ENCODE results near the gene NMRAL1.

NMRAL1 gene

DNA sequence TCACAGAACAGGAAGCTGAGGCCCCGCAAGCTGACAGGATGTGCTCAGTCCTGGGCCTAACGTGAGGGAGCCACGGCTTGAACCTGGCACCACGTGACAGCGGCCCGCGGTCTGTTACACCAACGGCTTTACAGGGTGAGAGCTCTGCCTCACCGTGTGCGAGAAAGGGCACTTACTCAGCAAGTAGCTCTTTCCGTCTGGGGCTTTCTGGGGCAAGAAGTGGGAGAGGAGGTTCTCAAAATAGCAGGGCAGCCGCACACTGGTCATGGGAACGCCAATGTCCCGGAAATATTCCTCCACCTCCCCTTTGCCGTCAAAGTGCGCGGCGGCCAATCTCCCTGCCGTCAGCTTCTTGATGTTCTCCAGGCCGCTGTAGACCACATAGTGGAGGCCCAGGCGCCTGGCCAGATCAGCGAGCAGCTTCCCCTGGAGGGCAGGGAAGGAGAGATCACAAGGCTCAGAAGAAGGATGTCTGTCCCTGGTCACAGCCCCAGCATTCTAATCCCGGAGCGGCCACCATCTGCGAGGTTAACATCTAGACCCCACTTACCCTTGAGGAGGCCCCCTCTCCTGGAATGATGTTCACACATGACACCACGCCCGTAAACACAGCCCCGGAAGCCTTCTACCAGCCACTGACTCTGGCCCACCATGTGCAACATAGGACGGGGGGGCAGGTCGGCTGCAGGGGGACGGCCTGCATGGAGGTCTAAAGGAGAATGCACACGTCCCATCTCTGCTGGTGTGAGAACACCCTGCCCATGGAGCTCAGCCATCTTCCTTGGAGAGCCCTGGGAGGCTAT, 8.2 kb downstream of the NMRAL1 start:
- no peak for DNase-seq (ENCODE audit: low spot score)

DNA sequence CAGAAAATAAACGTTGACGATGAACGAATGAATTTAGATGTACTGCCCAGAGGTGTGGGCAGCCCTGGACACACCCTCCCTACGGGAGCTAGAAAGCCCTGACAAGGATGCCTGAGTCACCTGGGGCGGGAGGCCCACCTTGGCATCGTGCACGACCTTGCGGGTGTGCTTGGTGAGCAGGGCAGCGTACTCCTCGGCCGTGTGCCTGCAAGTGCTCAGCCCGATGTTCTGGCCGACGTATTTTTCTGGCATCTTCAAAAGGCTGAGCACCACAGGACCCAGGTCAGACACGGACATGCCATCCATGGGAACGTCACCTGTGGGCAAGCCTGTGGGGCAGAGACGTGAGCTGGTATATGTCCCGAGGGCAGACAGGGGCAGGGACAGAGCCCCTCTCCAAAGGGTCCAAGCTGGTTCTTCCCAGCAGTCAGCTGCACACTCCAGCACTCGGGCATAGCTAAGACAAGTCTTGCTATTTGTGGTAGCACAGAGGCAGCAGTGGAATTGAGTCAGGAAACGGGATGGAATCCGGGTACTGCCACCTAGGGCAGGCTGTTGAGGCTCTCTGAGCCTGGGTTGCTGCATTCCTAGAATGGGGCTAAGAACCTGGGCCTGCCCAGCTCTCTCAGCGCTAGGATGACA, 10.8 kb downstream of the NMRAL1 start:
- DNase-seq (ENCODE audit: low spot score) = no peak

DNA sequence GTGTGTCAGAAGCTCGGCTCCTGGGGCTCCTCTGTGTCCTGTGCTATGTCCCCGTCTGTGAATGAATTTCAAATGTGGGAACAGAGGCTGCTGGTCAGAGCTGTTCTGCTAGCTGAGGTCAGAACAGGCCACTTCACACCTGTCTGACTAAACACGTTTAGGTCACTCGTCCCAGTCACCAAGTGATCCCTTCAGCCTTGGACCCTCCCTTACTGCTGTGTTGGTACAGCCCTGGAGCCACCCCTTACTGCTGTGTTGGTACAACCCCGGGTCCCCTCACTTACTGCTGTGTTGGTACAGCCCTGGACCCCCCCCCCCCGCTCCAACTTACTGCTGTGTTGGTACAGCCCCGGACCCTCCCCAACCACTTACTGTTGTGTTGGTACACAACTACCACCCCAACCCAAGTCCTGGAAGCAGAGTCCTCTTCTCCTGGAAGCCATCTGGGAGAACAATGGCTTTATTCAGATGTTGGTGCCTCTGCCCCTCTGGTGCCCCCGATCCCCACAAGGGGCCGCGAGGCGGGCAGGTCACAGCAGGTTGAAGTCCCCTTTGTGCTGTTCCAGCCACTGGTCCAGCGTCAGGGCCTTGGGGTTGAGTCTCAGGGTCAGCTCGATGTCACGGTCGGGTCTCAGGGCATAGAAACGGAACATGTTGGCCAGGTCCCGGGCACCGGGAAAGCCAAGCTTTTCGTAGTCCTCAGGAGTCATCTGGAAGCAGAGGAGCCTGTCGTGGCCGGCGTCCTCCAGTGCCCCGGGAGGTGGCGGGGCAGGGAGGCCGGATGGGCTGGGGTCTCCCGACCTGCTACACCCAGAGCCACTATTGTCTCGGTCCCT, 13.0 kb downstream of the NMRAL1 start:
- peak; percentile 43 for DNase-seq (ENCODE audit: low spot score)

DNA sequence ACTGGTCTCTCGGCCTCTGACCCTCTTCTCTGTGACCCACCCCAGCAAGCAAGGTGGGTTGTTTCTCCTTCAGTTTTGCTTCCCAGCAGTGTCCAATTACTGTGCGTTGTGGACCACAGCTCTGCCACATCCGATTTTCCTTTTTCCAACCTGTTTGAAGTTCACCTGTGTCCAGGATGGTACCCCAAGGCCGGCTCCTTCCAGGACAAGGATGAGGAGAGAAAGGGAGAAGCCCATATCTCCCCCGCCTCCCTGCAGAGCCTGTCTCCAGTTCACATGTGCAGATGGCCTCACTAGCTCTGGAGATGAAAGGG, 13.5 kb downstream of the NMRAL1 start:
- no peak for DNase-seq (ENCODE audit: low spot score)

DNA sequence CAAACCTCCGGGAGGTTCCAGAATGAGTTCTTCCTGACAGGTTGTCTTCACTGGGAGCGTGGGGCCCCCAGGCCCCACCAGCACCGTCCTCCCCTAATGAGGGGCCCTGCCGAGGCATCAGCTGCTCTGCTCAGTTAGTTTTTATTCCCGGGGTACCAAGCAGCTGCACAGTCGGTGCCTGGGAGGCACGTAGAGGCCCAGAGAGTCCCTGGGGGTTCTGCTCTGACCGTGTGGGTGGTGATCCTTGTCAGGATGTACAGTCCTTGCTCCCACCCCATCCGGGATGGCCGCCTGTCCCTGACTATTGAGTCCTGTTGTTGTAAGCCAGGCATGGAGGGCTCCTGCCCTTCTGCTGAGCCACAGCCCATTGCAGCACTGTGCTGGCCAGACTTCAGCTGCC, 18.5 kb downstream of the NMRAL1 start:
- no peak for DNase-seq (ENCODE audit: low spot score)

DNA sequence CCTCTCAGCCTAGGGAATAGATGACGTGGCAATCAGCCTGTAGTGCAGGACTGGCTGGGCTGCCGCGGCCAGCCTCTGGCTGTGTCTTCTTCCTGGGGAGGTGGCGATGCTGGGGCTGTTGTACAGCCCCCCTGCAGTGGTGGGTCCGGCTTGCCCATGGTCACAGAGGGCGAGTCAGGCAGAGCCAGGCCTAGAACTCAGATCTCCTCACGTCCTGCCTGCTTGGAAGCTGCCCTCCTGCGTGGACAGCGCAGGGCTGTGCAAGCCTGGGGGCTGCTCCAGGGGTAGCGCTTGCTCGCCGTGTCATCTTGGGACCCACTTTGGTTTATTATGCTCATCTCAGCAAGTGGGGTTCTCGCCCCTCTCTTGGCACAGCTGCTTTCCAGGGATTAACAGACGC, 19.3 kb downstream of the NMRAL1 start:
- no peak for DNase-seq (ENCODE audit: low spot score)

DNA sequence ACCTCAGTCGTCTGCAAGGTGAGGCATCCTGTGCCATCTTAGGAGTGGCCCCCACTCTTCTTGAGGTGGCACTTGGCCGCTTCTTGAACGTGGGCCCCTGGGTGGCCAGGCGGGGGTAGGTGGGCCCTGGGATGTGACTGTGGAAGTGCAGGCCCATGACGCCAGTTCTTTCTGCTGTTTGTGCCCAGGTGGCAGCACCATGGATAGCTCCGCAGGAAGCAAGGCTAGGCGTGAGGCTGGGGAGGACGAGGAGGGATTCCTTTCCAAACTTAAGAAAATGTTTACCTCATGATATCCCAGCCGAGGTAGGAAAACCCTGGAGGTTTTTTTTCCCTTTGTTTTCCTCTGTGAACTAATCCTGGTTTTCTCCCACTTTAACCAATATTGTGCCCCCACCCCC, 19.8 kb downstream of the NMRAL1 start:
- DNase-seq (ENCODE audit: low spot score) = no peak

DNA sequence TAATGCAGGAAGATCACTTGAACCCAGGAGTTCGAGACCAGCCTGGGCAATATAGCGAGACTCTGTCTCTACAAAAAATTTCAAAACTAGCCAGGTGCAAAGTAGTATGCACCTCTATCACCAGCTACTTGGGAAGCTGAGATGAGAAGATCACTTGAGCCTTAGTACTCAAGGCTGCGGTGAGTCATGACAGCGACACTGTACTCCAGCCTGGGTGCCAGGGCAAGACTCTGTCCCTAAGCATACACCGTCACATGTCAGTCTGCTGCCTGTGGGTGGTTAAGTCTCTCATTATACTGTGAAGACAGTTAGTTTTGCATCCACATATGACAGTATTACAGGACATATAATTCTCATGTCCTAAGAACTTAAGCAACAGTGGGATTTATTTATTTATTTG, 21.8 kb downstream of the NMRAL1 start:
- no peak for DNase-seq (ENCODE audit: low spot score)

DNA sequence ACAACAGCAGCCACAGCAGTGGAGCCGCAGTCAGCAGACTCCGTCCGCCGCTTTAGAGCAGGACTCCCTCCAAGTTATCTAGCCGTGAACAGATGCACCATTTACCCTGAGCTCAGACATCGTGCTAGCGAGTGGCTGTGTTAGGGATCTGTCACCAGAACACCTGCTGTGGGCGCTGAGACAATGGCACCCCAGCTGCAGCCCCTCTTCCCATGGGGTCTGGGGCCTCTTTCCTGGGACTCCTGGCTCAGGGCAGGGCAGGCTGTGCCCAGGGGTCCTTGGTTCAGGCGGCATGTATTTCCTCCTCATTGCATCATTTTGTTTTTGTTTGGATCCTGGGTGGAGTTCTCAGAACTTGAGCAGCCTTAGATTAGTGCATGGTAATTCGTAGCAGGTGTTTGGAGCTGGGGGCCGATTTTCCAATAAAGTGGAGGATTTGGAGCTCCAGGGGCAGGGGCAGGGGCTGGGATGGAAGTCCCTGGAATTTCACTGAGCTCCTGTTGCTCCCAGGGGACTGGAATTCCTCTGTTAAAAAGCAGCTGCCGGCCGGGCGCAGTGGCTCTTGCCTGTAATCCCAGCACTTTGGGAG, 23.4 kb downstream of the NMRAL1 start:
- no peak for DNase-seq (ENCODE audit: low spot score)

DNA sequence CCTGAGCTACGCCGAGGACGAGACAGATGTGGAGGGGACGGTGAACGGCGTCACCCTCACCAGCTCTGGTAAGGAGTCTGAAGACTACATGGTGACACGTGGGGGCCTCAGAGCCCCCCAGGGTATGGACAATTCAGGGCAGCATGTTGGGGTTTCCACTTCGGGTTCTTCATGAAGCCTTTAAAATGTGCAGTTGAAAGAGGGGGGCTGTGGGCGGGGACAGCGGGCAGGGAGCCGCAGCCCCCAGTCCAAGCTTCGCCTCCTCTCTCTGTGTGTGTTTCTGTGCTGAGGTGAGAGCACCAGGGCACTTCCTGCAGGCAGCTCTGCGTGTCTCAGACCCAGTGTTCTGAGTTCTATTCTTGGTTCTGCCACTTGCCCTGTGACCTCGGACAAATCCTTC, 24.0 kb downstream of the NMRAL1 start:
- no peak for DNase-seq (ENCODE audit: low spot score)

DNA sequence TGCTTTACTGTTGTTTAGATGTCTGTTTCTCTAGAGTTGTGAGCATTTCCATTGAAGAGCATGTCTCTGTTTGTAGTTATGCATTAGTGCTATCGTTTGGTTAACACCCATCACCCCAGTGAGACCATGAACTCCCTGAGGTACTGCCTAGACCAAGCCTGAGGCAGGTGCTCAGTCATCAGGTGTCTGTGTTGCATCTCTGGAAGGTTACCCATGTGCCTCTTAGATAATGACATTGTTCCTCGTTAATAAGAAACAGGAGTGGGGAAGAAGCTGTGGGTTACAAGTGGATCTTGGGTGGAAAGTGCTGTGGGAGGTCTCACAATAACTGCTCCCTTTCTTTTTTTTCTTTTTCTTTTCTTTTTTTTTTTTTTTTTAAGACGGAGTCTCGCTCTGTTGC, 30.4 kb downstream of the NMRAL1 start:
- no peak for DNase-seq (ENCODE audit: low spot score)

DNA sequence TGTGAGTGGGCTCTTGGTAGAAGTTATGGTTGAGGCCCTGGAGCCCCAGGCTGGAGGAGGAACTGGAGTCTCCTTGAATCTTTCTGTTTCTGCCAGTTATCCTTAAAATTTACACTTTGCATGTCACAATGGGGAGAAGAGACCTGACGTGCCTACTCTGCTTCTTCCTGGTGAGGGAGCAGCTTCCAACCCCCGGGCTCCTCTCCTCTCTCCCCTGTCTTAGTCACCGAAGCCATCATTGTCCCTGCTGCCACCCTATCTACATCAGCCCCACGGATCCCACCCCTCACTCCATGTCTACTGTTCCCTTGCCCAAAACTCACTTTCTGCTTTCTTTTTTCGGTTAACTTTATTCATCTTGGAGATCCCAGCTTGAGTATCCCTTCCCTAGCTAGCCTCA, 31.2 kb downstream of the NMRAL1 start:
- no peak for DNase-seq (ENCODE audit: low spot score)

DNA sequence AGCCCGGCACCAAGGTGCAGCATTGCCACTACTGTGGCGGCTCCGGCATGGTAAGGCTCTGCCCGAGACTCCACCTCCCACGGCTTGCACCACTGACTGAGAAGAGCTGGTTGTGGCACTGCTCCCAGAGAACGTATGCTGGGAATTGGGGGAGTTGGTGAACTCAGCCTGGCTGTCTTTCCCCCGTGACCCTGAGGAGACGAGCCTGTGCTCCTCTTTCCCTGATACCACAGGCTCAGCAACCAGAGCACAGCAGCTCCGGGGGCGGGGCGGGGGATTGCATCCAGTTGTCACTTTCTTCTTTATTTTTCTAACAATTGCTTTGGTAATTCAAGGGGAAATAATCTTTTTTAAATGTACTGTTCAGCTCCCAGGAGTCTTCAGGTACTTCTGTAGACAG, 32.1 kb downstream of the NMRAL1 start:
- DNase-seq (ENCODE audit: low spot score) = no peak

DNA sequence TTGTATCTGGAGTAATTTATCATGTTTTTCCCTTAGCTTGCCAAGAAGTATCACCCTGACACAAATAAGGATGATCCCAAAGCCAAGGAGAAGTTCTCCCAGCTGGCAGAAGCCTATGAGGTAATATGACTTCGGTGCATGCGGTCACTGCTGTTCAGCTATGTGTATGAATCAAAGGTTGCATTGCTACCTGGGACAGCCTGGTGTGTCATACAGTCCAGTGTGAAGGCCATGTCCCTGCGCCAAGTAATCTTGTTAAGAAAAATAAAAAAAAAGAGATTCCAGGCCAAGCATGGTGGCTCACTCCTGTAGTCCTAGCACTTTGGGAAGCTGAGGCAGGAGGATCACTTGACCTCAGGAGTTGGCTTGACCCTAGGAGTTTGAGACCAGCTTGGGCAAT, 37.1 kb downstream of the NMRAL1 start:
- DNase-seq (ENCODE audit: low spot score) = no peak

DNA sequence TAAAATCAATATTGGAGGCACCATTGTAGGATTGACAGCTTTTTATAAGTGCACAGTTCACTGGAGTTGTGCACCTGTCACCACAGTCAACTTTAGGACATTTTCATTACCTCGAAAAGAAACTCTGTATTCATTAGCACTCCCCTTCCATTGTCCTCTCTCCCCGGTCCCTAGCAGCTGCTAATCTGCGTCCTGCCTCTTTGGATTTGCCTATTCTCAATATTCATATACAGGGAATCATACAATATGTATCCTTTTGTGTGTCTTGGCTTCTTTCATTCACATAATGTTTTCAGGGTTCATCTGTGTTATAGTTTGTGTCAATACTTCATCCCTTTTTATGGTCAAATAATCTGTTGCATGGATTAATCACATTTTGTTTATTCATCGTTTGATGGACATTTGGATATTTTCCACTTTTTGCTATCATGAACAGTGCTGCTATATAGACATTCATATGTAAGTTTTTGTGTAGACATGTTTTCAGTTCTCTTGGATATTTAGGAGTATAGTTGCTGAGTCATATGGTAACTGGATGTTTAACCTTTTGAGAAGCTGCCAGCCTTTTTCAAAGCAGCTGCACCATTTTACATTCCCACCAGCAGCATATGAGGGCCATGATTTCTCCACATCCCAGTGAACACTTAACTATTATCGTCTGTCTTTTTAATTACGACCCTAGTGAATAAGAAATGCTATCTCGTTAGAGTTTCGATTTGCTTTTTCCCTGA, 38.9 kb downstream of the NMRAL1 start:
- no peak for DNase-seq (ENCODE audit: low spot score)

DNA sequence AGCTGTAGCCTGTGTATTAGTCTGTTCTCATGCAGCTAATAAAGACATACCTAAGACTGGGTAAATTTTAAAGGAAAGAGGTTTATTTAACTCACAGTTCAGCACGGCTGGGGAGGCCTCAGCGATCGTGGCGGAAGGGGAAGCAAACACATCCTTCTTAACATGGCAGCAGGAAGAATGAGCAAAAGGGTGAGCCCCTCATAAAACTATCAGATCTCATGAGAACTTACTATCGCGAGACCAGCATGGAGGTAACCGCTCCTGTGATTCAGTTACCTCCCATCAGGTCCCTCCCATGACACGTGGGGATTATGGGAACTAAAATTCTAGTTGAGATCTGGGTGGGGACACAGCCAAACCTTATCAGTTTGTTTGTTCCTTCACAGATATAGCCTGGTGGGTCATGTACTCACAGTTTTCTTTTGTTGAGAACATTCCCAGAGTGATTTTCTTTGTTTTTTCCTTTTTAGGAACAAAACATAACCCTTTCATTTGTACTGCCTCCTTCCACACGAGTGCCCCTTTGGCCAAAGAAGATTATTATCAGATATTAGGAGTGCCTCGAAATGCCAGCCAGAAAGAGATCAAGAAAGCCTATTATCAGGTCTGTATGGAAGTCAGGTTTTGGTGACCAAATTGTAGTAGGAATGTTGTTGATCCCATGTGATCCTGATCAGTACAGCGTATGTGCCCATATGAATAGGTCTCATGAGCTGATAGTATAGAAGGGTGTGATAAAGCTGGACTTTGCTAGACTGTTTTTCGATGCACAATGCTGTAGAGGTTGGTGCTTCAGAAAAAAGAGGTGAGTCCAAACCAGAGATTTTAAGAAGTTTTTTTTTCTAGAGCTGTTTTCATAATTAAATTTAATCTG, 40.3 kb downstream of the NMRAL1 start:
- DNase-seq (ENCODE audit: low spot score) = no peak

DNA sequence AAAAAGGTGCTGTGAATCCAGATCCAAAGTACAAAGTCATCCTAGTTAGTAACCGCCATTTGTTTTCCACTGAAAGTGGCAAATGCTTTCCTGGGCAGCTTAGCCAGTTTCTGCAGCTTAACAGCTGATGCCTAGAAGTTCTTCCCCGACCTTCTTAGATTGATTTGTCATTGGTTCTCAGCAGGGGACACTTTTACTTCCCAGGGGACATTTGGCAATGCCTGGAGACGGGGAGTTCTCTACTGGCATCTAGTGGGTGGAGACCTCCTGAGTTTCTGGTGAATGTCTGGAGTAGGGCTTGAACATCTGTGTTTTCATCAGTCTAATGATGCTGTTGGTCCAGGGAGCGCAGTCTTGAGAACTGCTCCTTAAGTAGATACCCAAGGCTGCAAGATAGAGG, 41.2 kb downstream of the NMRAL1 start:
- no peak for DNase-seq (ENCODE audit: low spot score)

DNA sequence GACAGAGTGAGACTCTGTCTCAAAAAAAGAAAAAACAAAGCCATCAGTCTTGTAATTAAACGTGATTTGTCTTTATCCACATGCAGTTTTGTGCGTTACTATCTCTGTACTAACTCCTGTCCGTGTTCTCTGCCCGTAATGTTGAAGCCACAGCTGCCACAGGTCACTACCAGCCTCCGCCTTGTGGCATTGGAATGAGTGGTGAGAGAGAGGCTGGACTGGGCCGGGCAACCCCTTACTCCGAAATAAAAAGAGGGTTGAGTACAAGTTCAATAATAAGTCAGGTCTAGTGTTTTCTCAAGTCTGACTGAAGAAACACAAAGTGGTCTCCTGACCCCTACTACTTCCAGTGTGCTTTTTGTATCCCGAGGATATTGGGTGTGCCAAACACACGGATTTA, 43.4 kb downstream of the NMRAL1 start:
- no peak for DNase-seq (ENCODE audit: low spot score)

DNA sequence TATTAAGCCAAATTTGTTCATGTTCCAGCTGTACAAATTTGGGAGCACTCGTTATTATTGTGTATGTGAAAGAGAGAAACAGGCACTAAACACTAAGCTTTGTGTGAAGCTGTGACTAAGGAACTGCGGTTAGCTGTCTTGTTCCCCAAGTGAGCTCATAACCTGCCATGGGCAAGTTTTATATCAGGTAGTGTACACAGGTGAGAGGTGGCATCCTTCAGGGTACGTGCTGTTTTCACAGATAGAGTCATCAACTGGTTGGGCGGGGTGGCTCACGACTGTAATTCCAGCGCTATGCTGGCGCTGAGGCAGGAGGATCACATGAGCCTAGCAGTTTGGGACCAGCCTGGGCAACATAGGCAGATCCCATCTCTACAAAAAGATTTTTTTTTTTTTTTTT, 45.9 kb downstream of the NMRAL1 start:
- no peak for DNase-seq (ENCODE audit: low spot score)

DNA sequence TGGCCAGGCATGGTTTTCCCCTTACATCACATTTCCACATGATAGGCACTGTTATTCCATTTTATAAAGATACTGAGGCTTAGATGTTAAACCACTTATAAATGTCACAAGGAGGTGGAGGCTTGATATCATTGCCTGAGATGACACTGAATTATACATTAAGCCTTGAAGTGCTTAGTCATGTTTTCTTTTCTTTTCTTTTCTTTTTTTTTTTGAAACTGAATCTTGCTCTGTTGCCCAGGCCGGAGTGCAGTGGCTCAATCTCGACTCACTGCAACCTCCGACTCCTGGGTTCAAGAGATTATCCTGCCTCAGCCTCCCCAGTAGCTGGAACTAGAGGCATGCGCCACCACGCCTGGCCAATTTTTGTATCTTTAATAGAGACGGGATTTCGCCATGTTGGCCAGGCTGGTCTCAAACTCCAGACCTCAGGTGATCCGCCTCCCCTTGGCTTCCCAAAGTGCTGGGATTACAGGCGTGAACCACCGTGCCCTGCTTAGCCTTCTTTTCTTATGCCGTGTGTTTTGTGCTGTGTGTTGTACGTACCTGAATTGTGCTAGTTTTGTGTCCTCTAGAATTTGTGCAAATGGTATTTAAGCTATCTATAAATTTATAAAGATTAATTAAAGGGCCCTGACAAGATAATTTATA, 47.6 kb downstream of the NMRAL1 start:
- DNase-seq (ENCODE audit: low spot score) = no peak
